HepG2 (cell line): ENCODE data around the gene BAHCC1.

ENCODE experiments used
- CBFB ChIP-seq: sonication (generic); formaldehyde crosslinking; IDR thresholded peaks from 2 replicates; pipeline ENCODE4 v1.4.0; 2020; ENCODE audit warnings: missing genetic modification reagents
- RFX5 ChIP-seq: IDR thresholded peaks from 2 replicates; pipeline ENCODE4 v1.6.1; 2011; ENCODE audit warnings: low read depth, low read length, improper control_type of control experiment
- SALL1 ChIP-seq: sonication (generic); formaldehyde crosslinking; IDR thresholded peaks from 2 replicates; pipeline ENCODE4 v1.8.0; 2022; ENCODE audit warnings: mild to moderate bottlenecking, missing genetic modification reagents

DNA sequence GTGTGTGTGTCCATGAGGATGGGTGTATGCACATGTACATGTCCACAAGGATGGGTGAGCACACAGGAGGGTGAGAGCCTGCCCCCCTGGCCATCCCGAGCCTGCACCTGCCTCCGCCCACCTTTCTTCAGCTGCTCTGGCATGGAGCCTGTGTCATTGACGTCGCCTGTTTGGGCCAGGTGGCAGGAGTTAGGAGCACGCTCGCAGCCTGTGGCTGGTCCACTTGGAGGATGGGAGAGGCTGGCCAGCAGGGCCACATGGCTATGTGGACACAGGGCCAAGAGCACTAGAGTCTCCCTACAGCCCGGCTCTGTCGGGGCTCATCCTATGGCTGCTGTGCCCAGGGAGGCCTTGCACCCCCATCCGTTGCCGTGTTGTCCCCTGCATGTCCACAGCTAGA is 21.4 kb downstream of the BAHCC1 start:
- TF ChIP-seq CBFB (CRISPR knock-in tag), result no peak
- TF ChIP-seq RFX5, result no peak
- TF ChIP-seq SALL1, result no peak
